H1 (cell line): ENCODE measurements around the gene CALM1. TPM values are rescaled to one million over a fixed set of nuclear protein-coding genes. Genes with fewer than 3 reads are reported as not detected.

Experiments used
- CTCF ChIA-PET: fragments of 300-600 bp; sonication (Branson Sonifier 250); formaldehyde crosslinking; loops from one replicate; lab custom pipeline; 2021; ENCODE audit not compliant: partially characterized antibody; lab: Charles Lee
- POLR2A ChIA-PET: fragments of 300-600 bp; sonication (Branson Sonifier 250); formaldehyde crosslinking; loops from one replicate; lab custom pipeline; 2021; ENCODE audit warnings: inconsistent platforms; ENCODE audit not compliant: partially characterized antibody; lab: Charles Lee
- DNase-seq, 2 experiments: peaks; one replicate each; pipeline versions ENCODE4 v3.0.0 to v3.0.0-alpha.2; 2010 to 2022; ENCODE audit warnings: low spot score in 2 of 2, low read depth in 1 of 2, mixed read lengths in 1 of 2
- FAIRE-seq: peaks from 2 replicates; lab custom pipeline; 2011; peaks lifted over from hg19 to GRCh38; lab: Jason Lieb, UNC
- H2AFZ ChIP-seq: 2 replicates; pipeline ENCODE4 v1.8.1; 2012; ENCODE audit warnings: low read length, inconsistent platforms
- H2AK5ac ChIP-seq: 2 replicates; pipeline ENCODE4 v1.6.1; 2013; ENCODE audit warnings: low read depth, low read length
- H2BK120ac ChIP-seq: replicated peaks from 2 replicates; pipeline ENCODE3; 2013; ENCODE audit warnings: low read depth, low read length, inconsistent platforms
- H2BK12ac ChIP-seq: 2 replicates; pipeline ENCODE4 v1.6.1; 2013; ENCODE audit warnings: low read depth, low read length
- H2BK15ac ChIP-seq: 2 replicates; pipeline ENCODE4 v1.6.1; 2013; ENCODE audit warnings: low read length
- H2BK20ac ChIP-seq: 2 replicates; pipeline ENCODE4 v1.6.1; 2013; ENCODE audit warnings: low read length
- H2BK5ac ChIP-seq: 2 replicates; pipeline ENCODE4 v1.6.1; 2013; ENCODE audit warnings: low read depth, low read length
- H3K14ac ChIP-seq: 2 replicates; pipeline ENCODE4 v1.6.1; 2013; ENCODE audit warnings: inconsistent platforms; ENCODE audit not compliant: insufficient read length
- H3K18ac ChIP-seq: 2 replicates; pipeline ENCODE4 v1.6.1; 2013; ENCODE audit warnings: low read length; ENCODE audit errors: extremely low read depth
- H3K23ac ChIP-seq: 2 replicates; pipeline ENCODE4 v1.6.1; 2013; ENCODE audit warnings: inconsistent platforms; ENCODE audit not compliant: insufficient read length
- H3K23me2 ChIP-seq: 2 replicates; pipeline ENCODE4 v1.6.1; 2013; ENCODE audit warnings: low read depth, low read length
- H3K27ac ChIP-seq: 2 replicates; pipeline ENCODE4 v1.6.1; 2011; ENCODE audit warnings: low read depth, low read length, inconsistent platforms
- H3K27me3 ChIP-seq, 4 experiments: replicated peaks in 1 of 4; 1 replicate in 1 of 4; 2 replicates in 3 of 4; pipeline versions ENCODE4 v1.6.1 to v1.8.1; 2011 to 2013; ENCODE audit warnings: low read length in 3 of 4, mild to moderate bottlenecking in 3 of 4, inconsistent platforms in 2 of 4, mixed read lengths in 2 of 4, moderate library complexity in 1 of 4; ENCODE audit not compliant: control insufficient read depth in 3 of 4, insufficient read depth in 3 of 4; ENCODE audit errors: extremely low read depth in 1 of 4
- H3K36me3 ChIP-seq, 4 experiments: 2 replicates each; pipeline versions ENCODE4 v1.6.1 to v1.8.1; 2011 to 2013; ENCODE audit warnings: mild to moderate bottlenecking in 4 of 4, low read length in 3 of 4, moderate library complexity in 2 of 4, control low read depth in 1 of 4, inconsistent platforms in 1 of 4; ENCODE audit not compliant: insufficient read depth in 4 of 4, control insufficient read depth in 2 of 4
- H3K4ac ChIP-seq: replicated peaks from 2 replicates; pipeline ENCODE3; 2013; ENCODE audit warnings: low read length, low read depth, mixed read lengths, inconsistent platforms; ENCODE audit not compliant: insufficient read length
- H3K4me1 ChIP-seq, 4 experiments: replicated peaks in 1 of 4; 1 replicate in 1 of 4; 2 replicates in 3 of 4; pipeline versions ENCODE4 v1.6.1 to v1.8.1; 2011 to 2013; ENCODE audit warnings: low read length in 3 of 4, inconsistent platforms in 2 of 4, mixed read lengths in 1 of 4; ENCODE audit not compliant: insufficient read depth in 4 of 4, control insufficient read depth in 3 of 4
- H3K4me2 ChIP-seq, 2 experiments: 2 replicates each; pipeline versions ENCODE4 v1.6.1 to v1.8.1; 2011 to 2013; ENCODE audit warnings: low read depth in 2 of 2, low read length in 2 of 2, control low read depth in 1 of 2, inconsistent platforms in 1 of 2, mild to moderate bottlenecking in 1 of 2; ENCODE audit not compliant: insufficient read depth in 1 of 2
- H3K4me3 ChIP-seq, 4 experiments: fragments of 200-600, 300-600 bp in 1 of 4; sonication (generic), shearing (Covaris generic), sonication (Bioruptor Twin) in 1 of 4; 2 replicates each; pipeline versions ENCODE4 v1.5.1 to v1.8.1; 2011 to 2016; ENCODE audit warnings: low read length in 4 of 4, low read depth in 3 of 4, control low read depth in 2 of 4, inconsistent platforms in 2 of 4, mild to moderate bottlenecking in 2 of 4, mixed read lengths in 1 of 4, moderate library complexity in 1 of 4; ENCODE audit not compliant: insufficient read depth in 2 of 4; ENCODE audit errors: extremely low read depth in 1 of 4
- H3K56ac ChIP-seq: replicated peaks from 2 replicates; pipeline ENCODE3; 2013; ENCODE audit warnings: low read depth, mild to moderate bottlenecking, mixed read lengths, low read length, inconsistent platforms; ENCODE audit not compliant: insufficient read length
- H3K79me1 ChIP-seq: 2 replicates; pipeline ENCODE4 v1.6.1; 2013; ENCODE audit warnings: low read depth, low read length, control low read depth
- H3K79me2 ChIP-seq, 2 experiments: 2 replicates each; pipeline versions ENCODE4 v1.6.1 to v1.8.1; 2012 to 2013; ENCODE audit warnings: low read length in 2 of 2, mild to moderate bottlenecking in 2 of 2, inconsistent platforms in 1 of 2; ENCODE audit not compliant: insufficient read depth in 2 of 2, control insufficient read depth in 1 of 2
- H3K9ac ChIP-seq, 4 experiments: replicated peaks in 1 of 4; 1 replicate in 1 of 4; 2 replicates in 3 of 4; pipeline versions ENCODE4 v1.6.1 to v1.8.1; 2011 to 2013; ENCODE audit warnings: low read depth in 3 of 4, low read length in 3 of 4, control low read depth in 2 of 4, mild to moderate bottlenecking in 2 of 4, moderate library complexity in 2 of 4, inconsistent platforms in 1 of 4; ENCODE audit errors: extremely low read depth in 1 of 4
- H3K9me3 ChIP-seq, 2 experiments: 2 replicates each; pipeline versions ENCODE4 v1.6.1 to v1.8.1; 2012 to 2013; ENCODE audit warnings: mild to moderate bottlenecking in 2 of 2, moderate library complexity in 2 of 2, control low read depth in 1 of 2, inconsistent platforms in 1 of 2, low read depth in 1 of 2, low read length in 1 of 2, mixed read lengths in 1 of 2; ENCODE audit not compliant: insufficient read depth in 2 of 2
- H4K20me1 ChIP-seq, 2 experiments: replicated peaks in 1 of 2; 2 replicates each; pipeline versions ENCODE3 to v1.8.1; 2011 to 2013; ENCODE audit warnings: inconsistent platforms in 2 of 2, low read length in 2 of 2, mild to moderate bottlenecking in 1 of 2; ENCODE audit not compliant: insufficient read depth in 2 of 2, control insufficient read depth in 1 of 2
- H4K5ac ChIP-seq: 2 replicates; pipeline ENCODE4 v1.6.1; 2013; ENCODE audit warnings: low read length, low read depth, mixed read lengths, inconsistent platforms; ENCODE audit not compliant: insufficient read length
- H4K8ac ChIP-seq: 2 replicates; pipeline ENCODE4 v1.8.0; 2013; ENCODE audit warnings: mild to moderate bottlenecking, moderate library complexity, low read length, inconsistent platforms; ENCODE audit not compliant: insufficient read depth; ENCODE audit errors: extremely low read depth
- H4K91ac ChIP-seq: replicated peaks from 2 replicates; pipeline ENCODE3; 2013; ENCODE audit warnings: low read length, mixed read lengths, inconsistent platforms; ENCODE audit not compliant: insufficient read length
- EZH2 ChIP-seq: fragments of 200-600 bp; sonication (generic); IDR thresholded peaks from 2 replicates; pipeline ENCODE4 v1.7.1; 2012; ENCODE audit warnings: low read depth, mild to moderate bottlenecking, moderate library complexity, low read length, inconsistent platforms; ENCODE audit not compliant: severe bottlenecking
- HDAC2 ChIP-seq, 2 experiments: fragments of 300-600 bp in 1 of 2; sonication (generic) in 1 of 2; IDR thresholded peaks; 2 replicates each; pipeline ENCODE4 v1.6.1; 2011 to 2012; ENCODE audit warnings: low read depth in 2 of 2, low read length in 2 of 2, mild to moderate bottlenecking in 2 of 2, moderate library complexity in 2 of 2, borderline replicate concordance in 1 of 2, inconsistent platforms in 1 of 2
- KDM5A ChIP-seq: fragments of 200-600 bp; IDR thresholded peaks from 2 replicates; pipeline ENCODE4 v1.7.1; 2012; ENCODE audit warnings: mild to moderate bottlenecking, low read length, inconsistent platforms, mixed read lengths
- RXRA ChIP-seq: IDR thresholded peaks from 2 replicates; pipeline ENCODE4 v1.6.1; 2011; ENCODE audit warnings: low read depth, mild to moderate bottlenecking, low read length, moderate library complexity; ENCODE audit not compliant: insufficient read depth
- SAP30 ChIP-seq: fragments of 300-600 bp; sonication (generic); IDR thresholded peaks from 2 replicates; pipeline ENCODE4 v1.7.1; 2012; ENCODE audit warnings: low read length, moderate library complexity, mild to moderate bottlenecking, inconsistent platforms; ENCODE audit not compliant: insufficient read depth, insufficient replicate concordance
- SIN3A ChIP-seq, 2 experiments: IDR thresholded peaks in 1 of 2; conservative IDR thresholded peaks in 1 of 2; 2 replicates each; pipeline ENCODE4 v1.6.1; 2011 to 2012; ENCODE audit warnings: low read length in 2 of 2, improper control_type of control experiment in 1 of 2, low read depth in 1 of 2, mild to moderate bottlenecking in 1 of 2
- SP1 ChIP-seq: IDR thresholded peaks from 2 replicates; pipeline ENCODE4 v1.6.1; 2011; ENCODE audit warnings: low read depth, low read length
- TAF7 ChIP-seq: optimal IDR thresholded peaks from 2 replicates; pipeline ENCODE3; 2011; ENCODE audit warnings: low read depth, mild to moderate bottlenecking, inconsistent platforms, low read length, moderate library complexity, borderline replicate concordance
- TEAD4 ChIP-seq: IDR thresholded peaks from 2 replicates; pipeline ENCODE4 v1.6.1; 2012; ENCODE audit warnings: low read depth, low read length, inconsistent platforms, mixed read lengths
- YY1 ChIP-seq: IDR thresholded peaks from 2 replicates; pipeline ENCODE4 v1.6.1; 2011; ENCODE audit warnings: low read depth, mild to moderate bottlenecking, low read length
- WGBS, 2 experiments: shearing (Covaris generic) in 1 of 2; methylation state at CpG; one replicate each; pipeline versions ENCODE4 v1.1.6 to v1.1.7; 2013 to 2015; ENCODE audit warnings: low lambda C conversion rate in 2 of 2, mixed read lengths in 2 of 2, inconsistent platforms in 1 of 2, low coverage in 1 of 2, missing lambda C conversion rate in 1 of 2; ENCODE audit not compliant: insufficient replicate concordance in 2 of 2, insufficient coverage in 1 of 2, insufficient read length in 1 of 2; ENCODE audit errors: extremely low coverage in 1 of 2, missing lambda C conversion rate in 1 of 2; 5-methylcytosine and 5-hydroxymethylcytosine counted together
- polyA plus RNA-seq, 7 experiments: library from polyadenylated mRNA; depleted of rRNA in 3 of 7; stranded (reverse) in 5 of 7; unstranded in 2 of 7; fragments of >200 nt in 5 of 7; fragments of 200-250 nt in 2 of 7; gene quantifications; 1 replicate in 5 of 7; 2 replicates in 1 of 7; 4 replicates in 1 of 7; pipeline versions ENCODE4 v1.2.1 to v1.2.3, GENCODE V29; 2011 to 2013; ENCODE audit warnings: missing spikeins in 2 of 7, mixed read lengths in 2 of 7
- total RNA-seq: library from RNA; stranded (reverse); fragmentation: NEBNext Ultra II Directional; extraction: Animal tissue kit (Norgen Biotek cat#: 25700); gene quantifications from 2 replicates; pipeline ENCODE4 v1.2.1, GENCODE V29; 2021
- TF ChIP-seq, protein P1 (sequence below): IDR thresholded peaks from 2 replicates; pipeline ENCODE4 v1.6.1; 2012; ENCODE audit warnings: low read length, inconsistent platforms

Gene CALM1
- total and polyA plus RNA-seq, 2 of the 8 experiments (the other 6 are each of a cell fraction or from before 2014, with no cell fraction given), result 285 to 422 TPM

DNA sequence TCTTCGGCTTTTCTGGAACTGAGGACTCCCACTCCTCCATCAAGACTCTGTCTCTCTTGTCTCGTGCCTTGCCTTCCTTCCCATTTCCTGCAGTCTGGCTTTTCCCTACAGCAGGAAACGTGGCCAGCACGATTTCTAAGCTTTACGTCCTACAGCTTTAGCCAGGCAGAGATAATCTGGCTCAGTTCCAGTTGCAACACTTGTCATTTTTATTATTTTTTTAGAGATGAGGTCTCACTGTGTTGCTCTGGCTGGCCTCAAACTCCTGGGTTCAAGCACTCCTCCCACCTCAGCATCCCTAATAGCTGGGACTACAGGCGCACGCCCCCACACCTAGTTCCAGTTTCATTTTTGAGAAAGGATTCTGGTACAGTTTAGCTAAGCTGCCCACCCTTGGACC is 19.9 kb downstream of the CALM1 start:
- Histone ChIP-seq H4K5ac (no peak overlapping the region), H3K4me1 (no peaks in the 10 kb centered on the region), H4K20me1 (no peaks in the 10 kb centered on the region), H2AFZ (no peak overlapping the region), H3K9ac (peak overlapping the region in 1 of 4 experiments; percentile 8; a peak in 1 of 7 replicates), H3K27ac (no peak overlapping the region), H2BK120ac (no peak overlapping the region), H3K4ac (no peak overlapping the region), H2BK20ac (no peak overlapping the region), H3K56ac (no peak overlapping the region), H3K23me2 (no peaks in the 10 kb centered on the region), H3K4me3 (no peak overlapping the region), H3K79me2 (no peaks in the 10 kb centered on the region), H2BK15ac (no peak overlapping the region), H3K4me2 (no peak overlapping the region), H3K79me1 (no peaks in the 10 kb centered on the region), H4K8ac (no peak overlapping the region), H3K27me3 (no peaks in the 10 kb centered on the region), H4K91ac (no peak overlapping the region), H2BK12ac (0 out of 2 replicates have a peak overlapping the region, but pooled peaks have one; percentile 52), H3K14ac (no peak overlapping the region), H3K36me3 (no peaks in the 10 kb centered on the region), H3K23ac (no peak overlapping the region), H3K9me3 (0 out of 4 replicates have a peak, but pooled peaks cover 0 to 7% of the 10 kb centered on the region in 2 experiments), H2BK5ac (no peak overlapping the region), H3K18ac (no peak overlapping the region), H2AK5ac (no peak overlapping the region)
- no peak for FAIRE-seq
- no peak for DNase-seq
- ChIA-PET CTCF (interaction anchor here (0.8 to 2.3 kb wide), 8 partner anchors 10 to 341 kb away, joined by 3 to 11 read pairs (median 4); no protein-coding TSS in a partner anchor), POLR2A (interaction anchor here (1.0 to 1.3 kb wide), 2 partner anchors 18 to 26 kb away, joined by 3 read pairs; no protein-coding TSS in a partner anchor)
- 73% methylated on average over 7 of the region's 7 CpGs; no CpG with 5 or more reads in 1 of the 2 experiments for WGBS, 2 experiments
- TF ChIP-seq RXRA, result no peak
- no peak for TF ChIP-seq KDM5A
- no peak for TF ChIP-seq SAP30
- TF ChIP-seq TAF7, result no peak
- no peak for TF ChIP-seq EZH2
- TF ChIP-seq, protein P1, sequence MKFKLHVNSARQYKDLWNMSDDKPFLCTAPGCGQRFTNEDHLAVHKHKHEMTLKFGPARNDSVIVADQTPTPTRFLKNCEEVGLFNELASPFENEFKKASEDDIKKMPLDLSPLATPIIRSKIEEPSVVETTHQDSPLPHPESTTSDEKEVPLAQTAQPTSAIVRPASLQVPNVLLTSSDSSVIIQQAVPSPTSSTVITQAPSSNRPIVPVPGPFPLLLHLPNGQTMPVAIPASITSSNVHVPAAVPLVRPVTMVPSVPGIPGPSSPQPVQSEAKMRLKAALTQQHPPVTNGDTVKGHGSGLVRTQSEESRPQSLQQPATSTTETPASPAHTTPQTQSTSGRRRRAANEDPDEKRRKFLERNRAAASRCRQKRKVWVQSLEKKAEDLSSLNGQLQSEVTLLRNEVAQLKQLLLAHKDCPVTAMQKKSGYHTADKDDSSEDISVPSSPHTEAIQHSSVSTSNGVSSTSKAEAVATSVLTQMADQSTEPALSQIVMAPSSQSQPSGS, result no peak
- no peak for TF ChIP-seq YY1
- no peak for TF ChIP-seq TEAD4
- TF ChIP-seq SIN3A (conservative IDR thresholded peaks at IDR 0.05 in 1 of 2, IDR thresholded peaks at IDR 0.05 in 1 of 2; ENCODE audit: low read depth in 1 of 2, low read length in 2 of 2), result no peak
- no peak for TF ChIP-seq HDAC2 (IDR thresholded peaks at IDR 0.05; ENCODE audit: borderline replicate concordance in 1 of 2, low read depth in 2 of 2, low read length in 2 of 2)
- TF ChIP-seq SP1, result no peak
